ENCODE data around the gene ACACB. TPM values are rescaled to one million over a fixed set of nuclear protein-coding genes. Genes with fewer than 3 reads are reported as not detected.

The ACACB gene
- total and polyA plus RNA-seq, 12 donors = 12.8 to 241 (median 107) TPM

DNA sequence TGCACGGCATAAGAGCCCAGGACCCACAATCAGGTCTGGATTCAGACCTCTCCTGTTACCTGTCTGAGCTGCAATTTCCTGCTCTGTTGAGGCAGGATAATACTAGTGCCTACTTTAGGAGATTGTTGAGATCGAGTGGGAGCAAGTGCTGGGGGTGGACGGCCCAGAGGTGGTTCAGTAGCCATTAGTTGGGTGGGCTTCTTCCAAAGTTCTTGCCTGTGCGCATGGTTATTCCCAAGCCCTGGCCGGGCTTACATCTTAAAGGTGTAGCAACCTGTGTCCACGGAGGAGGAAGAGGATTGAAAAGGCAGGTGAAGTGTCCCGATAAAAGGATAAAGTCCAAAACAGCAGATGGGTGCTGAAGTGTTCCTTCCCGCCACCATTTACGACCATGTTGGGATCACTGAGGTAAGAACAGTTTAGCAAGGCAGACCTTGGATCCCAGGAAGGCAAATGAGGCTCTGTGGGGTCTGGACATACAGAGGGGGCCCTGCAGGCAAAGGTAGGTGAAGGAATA lies 33.8 kb downstream of the ACACB start:
- H3K4me1 ChIP-seq = peaks cover 2 to 59% (median 35%) of the 10 kb centered on the region in 9 donors
- peaks cover 0 to 14% (median 0%) of the 10 kb centered on the region in 9 donors for H3K36me3 ChIP-seq
- no peaks in the 10 kb centered on the region for H3K27me3 ChIP-seq
- H3K9me3 ChIP-seq = no peaks in the 10 kb centered on the region
- DNase-seq = no peak
- no peak overlapping the region for H3K4me3 ChIP-seq
- TF ChIP-seq, protein P1, sequence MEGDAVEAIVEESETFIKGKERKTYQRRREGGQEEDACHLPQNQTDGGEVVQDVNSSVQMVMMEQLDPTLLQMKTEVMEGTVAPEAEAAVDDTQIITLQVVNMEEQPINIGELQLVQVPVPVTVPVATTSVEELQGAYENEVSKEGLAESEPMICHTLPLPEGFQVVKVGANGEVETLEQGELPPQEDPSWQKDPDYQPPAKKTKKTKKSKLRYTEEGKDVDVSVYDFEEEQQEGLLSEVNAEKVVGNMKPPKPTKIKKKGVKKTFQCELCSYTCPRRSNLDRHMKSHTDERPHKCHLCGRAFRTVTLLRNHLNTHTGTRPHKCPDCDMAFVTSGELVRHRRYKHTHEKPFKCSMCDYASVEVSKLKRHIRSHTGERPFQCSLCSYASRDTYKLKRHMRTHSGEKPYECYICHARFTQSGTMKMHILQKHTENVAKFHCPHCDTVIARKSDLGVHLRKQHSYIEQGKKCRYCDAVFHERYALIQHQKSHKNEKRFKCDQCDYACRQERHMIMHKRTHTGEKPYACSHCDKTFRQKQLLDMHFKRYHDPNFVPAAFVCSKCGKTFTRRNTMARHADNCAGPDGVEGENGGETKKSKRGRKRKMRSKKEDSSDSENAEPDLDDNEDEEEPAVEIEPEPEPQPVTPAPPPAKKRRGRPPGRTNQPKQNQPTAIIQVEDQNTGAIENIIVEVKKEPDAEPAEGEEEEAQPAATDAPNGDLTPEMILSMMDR (IDR thresholded peaks at IDR 0.05) = no peak
- 87 to 90% methylated on average over 9 of the region's 9 CpGs for WGBS, 2 donors
- intact Hi-C loops (cut with DNase I) = loop anchor here in 1 of 10 donors (5.0 kb wide), 1 partner anchor 38 kb away; no protein-coding TSS in a partner anchor
- ATAC-seq = no peak
- peak overlapping the region in 1 of 10 donors; percentile 45 for H3K27ac ChIP-seq

DNA sequence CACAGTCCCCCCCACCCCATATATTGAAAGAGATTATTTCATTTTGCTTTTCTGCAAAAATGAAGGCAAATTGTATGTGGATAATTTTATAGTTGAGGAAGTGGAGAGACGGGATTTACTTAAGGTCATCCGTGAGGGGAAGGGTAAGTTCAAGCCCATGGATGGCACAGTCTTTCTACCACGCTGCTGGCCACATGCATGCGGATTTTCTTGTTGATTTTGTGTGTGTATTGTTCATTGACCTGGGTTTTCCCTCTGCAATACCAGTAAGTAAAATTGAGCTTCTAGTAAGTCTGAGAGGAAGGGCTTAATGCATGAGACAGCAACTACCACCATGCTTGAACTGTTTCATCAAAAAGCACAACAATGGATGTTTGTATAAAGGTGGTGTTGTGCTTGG lies 35.1 kb downstream of the ACACB start:
- Histone ChIP-seq H3K27ac (peak overlapping the region in 1 of 10 donors; percentile 2), H3K27me3 (no peaks in the 10 kb centered on the region), H3K4me3 (no peak overlapping the region), H3K4me1 (peaks cover 2 to 61% (median 44%) of the 10 kb centered on the region in 9 donors), H3K9me3 (no peaks in the 10 kb centered on the region), H3K36me3 (peaks cover 0 to 14% (median 0%) of the 10 kb centered on the region in 9 donors)
- ATAC-seq (no peak), DNase-seq (no peak)
- intact Hi-C loops (cut with DNase I) = loop anchor here in 1 of 10 donors (5.0 kb wide), 1 partner anchor 39 kb away; no protein-coding TSS in a partner anchor
- TF ChIP-seq, protein P1 (IDR thresholded peaks at IDR 0.05) = no peak
- WGBS, 2 donors = 90 to 94% methylated on average over 4 of the region's 4 CpGs

DNA sequence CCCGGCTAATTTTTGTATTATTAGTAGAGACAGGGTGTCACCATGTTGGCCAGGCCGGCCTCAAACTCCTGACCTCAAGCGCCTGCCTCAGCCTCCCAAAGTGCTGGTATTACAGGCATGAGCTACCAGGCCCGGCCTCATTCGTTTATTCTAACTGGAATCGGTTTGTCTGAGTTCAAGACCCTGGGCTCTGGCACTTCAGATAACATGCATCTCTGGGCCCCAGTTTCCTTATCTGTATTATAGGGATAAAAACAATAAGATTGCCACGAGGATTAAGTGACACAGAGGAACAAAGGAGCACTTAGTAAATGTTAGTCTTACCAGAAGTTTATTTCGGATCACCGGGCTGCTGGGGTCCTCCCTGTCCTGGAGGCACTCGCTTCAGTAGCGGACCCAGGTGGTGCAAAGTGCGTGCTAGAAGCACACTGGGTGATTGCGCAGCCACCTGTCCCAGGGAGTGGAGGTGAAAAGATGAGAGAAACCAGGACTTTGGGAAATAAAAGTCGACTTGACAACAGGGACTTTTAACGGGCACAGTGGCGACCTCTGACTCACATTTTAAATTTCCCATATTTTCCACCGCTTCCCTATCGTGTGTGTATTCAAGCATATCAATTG lies 37.5 kb downstream of the ACACB start:
- intact Hi-C loops (cut with DNase I) = loop anchor here in 3 of 10 donors (2.0 to 5.0 kb wide), 3 partner anchors 37 to 43 kb away; partner anchors contain the start of gene ACACB (in 1 of the 3)
- TF ChIP-seq, protein P1 (IDR thresholded peaks at IDR 0.05) = no peak
- ATAC-seq (peak in 4 of 8 donors; percentile 2 to 9 (median 5)), DNase-seq (no peak)
- H3K4me1 ChIP-seq = peaks cover 7 to 64% (median 46%) of the 10 kb centered on the region in 9 donors
- H3K4me3 ChIP-seq = peak overlapping the region; percentile 37 to 82 (median 72)
- H3K36me3 ChIP-seq = peaks cover 0 to 9% (median 0%) of the 10 kb centered on the region in 9 donors
- H3K27me3 ChIP-seq = no peaks in the 10 kb centered on the region
- H3K9me3 ChIP-seq = no peaks in the 10 kb centered on the region
- WGBS, 2 donors = 30 to 40% methylated on average over 18 of the region's 18 CpGs
- H3K27ac ChIP-seq = peak overlapping the region in 9 of 10 donors; percentile 66 to 91 (median 80)

DNA sequence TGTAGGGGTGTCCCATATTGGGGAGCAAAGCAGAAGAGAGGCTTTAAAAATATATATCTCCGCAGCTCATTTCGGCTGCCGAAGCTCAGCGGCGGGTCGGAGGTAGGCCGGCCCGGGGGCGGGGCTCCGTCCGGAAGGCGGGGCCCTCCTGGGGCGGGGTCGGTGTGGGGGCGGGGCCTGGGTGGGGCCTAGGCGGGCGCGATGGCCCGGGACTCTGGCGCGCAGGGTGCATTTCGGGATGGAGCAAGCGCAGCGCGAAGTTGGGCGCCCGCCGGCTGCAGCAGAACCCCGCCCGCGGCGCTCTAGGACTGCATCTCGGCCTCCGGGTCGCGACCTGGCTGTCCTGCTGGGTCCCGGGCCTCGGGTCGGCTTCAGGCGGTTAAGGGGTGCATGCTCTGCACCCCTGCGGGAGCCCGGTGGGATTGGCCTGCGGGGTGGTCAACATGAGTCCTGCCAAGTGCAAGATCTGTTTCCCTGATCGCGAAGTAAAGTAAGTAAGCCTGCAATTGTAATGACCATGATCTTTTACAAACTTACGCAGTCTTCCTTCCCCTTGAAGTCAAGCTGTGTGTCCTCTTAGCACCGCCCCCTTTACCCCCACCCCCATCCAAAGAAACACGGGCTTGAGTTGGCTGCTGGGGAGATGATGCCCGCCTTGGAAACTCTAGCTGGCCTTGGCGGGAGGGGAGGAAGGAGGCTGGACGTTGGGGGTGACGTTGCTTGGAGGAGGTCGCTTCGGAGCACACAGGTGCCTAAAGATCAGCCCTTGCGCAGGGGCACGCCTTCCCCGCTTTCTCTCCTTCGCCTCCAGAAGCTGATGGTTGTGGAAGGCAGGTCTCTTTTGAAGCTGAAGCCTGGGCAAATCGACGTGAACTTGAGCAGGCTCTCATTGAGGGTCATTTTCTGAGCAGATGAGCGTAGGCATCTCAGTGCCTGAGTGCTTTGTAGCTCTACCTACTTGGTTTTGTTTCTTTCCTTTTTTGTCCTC lies 38.4 kb downstream of the ACACB start:
- Histone ChIP-seq H3K36me3 (peaks cover 0 to 6% (median 0%) of the 10 kb centered on the region in 9 donors), H3K27me3 (no peaks in the 10 kb centered on the region), H3K9me3 (no peaks in the 10 kb centered on the region), H3K4me3 (peak overlapping the region; percentile 37 to 82 (median 72)), H3K4me1 (peaks cover 10 to 64% (median 53%) of the 10 kb centered on the region in 9 donors), H3K27ac (peak overlapping the region; percentile 57 to 91 (median 80))
- TF ChIP-seq, protein P1 (IDR thresholded peaks at IDR 0.05) = peak in 1 of 9 donors; percentile 18
- WGBS, 2 donors = 2% methylated on average over 61 of the region's 61 CpGs
- ATAC-seq (peak; percentile 93 to 98 (median 95)), DNase-seq (peak; percentile 83 to 89)
- intact Hi-C loops (cut with DNase I) = loop anchor here in 7 of 10 donors (2.0 to 5.0 kb wide), 4 partner anchors 37 to 44 kb away; partner anchors contain the start of gene ACACB (in 3 of the 7)

Measured in heart right ventricle (tissue), 16 donors.